ENCODE results near the gene TTC24.

TTC24 gene

GRCh38 chr1:156533568-156534220, 45.8 kb upstream of the TTC24 start:
- Histone ChIP-seq H3K27me3 (ENCODE audit: low read length) (no peaks in the 10 kb centered on the region), H3K27ac (ENCODE audit: low read depth, low read length) (no peak overlapping the region), H2AFZ (ENCODE audit: low read depth, low read length, severe bottlenecking) (no peak overlapping the region), H3F3A (ENCODE audit: insufficient read depth) (no peaks in the 10 kb centered on the region), H3K9ac (ENCODE audit: low read length) (no peak overlapping the region), H3K4me2 (ENCODE audit: low read depth, low read length, poor library complexity, severe bottlenecking) (no peak overlapping the region), H3K79me2 (ENCODE audit: insufficient read depth, low read length) (no peaks in the 10 kb centered on the region), H3K9me3 (ENCODE audit: insufficient read depth, low read length) (no peaks in the 10 kb centered on the region), H3K9me2 (replicated peaks; ENCODE audit: insufficient read depth, low read length) (no peaks in the 10 kb centered on the region), H3K36me3 (ENCODE audit: low read length) (no peaks in the 10 kb centered on the region), H4K20me1 (ENCODE audit: low read depth, low read length) (no peaks in the 10 kb centered on the region), H3K4me3 (ENCODE audit: insufficient read depth, low read length, poor library complexity, severe bottlenecking) (no peak overlapping the region)
- TF ChIP-seq, protein P1, sequence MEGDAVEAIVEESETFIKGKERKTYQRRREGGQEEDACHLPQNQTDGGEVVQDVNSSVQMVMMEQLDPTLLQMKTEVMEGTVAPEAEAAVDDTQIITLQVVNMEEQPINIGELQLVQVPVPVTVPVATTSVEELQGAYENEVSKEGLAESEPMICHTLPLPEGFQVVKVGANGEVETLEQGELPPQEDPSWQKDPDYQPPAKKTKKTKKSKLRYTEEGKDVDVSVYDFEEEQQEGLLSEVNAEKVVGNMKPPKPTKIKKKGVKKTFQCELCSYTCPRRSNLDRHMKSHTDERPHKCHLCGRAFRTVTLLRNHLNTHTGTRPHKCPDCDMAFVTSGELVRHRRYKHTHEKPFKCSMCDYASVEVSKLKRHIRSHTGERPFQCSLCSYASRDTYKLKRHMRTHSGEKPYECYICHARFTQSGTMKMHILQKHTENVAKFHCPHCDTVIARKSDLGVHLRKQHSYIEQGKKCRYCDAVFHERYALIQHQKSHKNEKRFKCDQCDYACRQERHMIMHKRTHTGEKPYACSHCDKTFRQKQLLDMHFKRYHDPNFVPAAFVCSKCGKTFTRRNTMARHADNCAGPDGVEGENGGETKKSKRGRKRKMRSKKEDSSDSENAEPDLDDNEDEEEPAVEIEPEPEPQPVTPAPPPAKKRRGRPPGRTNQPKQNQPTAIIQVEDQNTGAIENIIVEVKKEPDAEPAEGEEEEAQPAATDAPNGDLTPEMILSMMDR (IDR thresholded peaks at IDR 0.05; ENCODE audit: insufficient read depth, low read length, poor library complexity, severe bottlenecking), result no peak
- TF ChIP-seq EZH2phosphoT487 (conservative IDR thresholded peaks at IDR 0.05; ENCODE audit: low read length), result no peak

DNA sequence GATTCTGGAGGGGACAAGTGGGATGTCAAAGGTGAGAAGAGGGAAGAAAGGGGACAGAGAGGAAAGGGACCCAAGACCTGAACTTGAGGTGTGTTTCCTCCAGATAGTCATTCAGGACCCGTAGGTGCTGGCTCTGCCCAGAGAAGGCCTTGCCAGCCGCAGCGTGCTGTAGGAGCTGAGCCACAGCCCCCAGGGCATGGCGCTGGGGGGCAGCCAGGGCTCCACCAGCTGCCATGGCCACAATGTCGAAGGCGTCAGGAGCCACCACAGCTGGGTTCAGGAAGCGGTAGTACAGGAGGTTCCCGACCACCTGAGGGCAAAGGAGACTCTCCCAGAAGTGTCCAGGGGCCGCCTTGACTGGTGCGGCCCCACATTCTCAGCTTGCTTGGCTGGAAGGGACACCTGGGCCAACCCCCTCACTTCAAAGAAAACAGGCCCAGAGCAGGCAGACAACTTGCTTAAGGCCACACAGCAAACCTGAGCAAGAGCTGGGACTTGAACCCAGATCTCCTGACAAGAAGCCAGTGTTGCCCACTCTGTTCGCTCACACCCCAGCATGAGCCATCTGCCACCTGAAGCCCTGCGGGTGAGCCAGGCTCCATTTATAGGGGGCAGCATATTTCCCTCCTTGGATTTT, 45.0 kb upstream of the TTC24 start:
- no peak overlapping the region for H3K27ac ChIP-seq (ENCODE audit: low read depth, low read length)
- H2AFZ ChIP-seq (ENCODE audit: low read depth, low read length, severe bottlenecking), result no peak overlapping the region
- no peaks in the 10 kb centered on the region for H3K36me3 ChIP-seq (ENCODE audit: low read length)
- H3K9ac ChIP-seq (ENCODE audit: low read length), result no peak overlapping the region
- no peaks in the 10 kb centered on the region for H3K9me2 ChIP-seq (replicated peaks; ENCODE audit: insufficient read depth, low read length)
- no peaks in the 10 kb centered on the region for H4K20me1 ChIP-seq (ENCODE audit: low read depth, low read length)
- no peak overlapping the region for H3K4me3 ChIP-seq (ENCODE audit: insufficient read depth, low read length, poor library complexity, severe bottlenecking)
- H3F3A ChIP-seq (ENCODE audit: insufficient read depth), result no peaks in the 10 kb centered on the region
- no peaks in the 10 kb centered on the region for H3K27me3 ChIP-seq (ENCODE audit: low read length)
- no peak overlapping the region for H3K4me2 ChIP-seq (ENCODE audit: low read depth, low read length, poor library complexity, severe bottlenecking)
- H3K9me3 ChIP-seq (ENCODE audit: insufficient read depth, low read length), result no peaks in the 10 kb centered on the region
- no peaks in the 10 kb centered on the region for H3K79me2 ChIP-seq (ENCODE audit: insufficient read depth, low read length)
- TF ChIP-seq, protein P1 (IDR thresholded peaks at IDR 0.05; ENCODE audit: insufficient read depth, low read length, poor library complexity, severe bottlenecking), result no peak
- no peak for TF ChIP-seq EZH2phosphoT487 (conservative IDR thresholded peaks at IDR 0.05; ENCODE audit: low read length)

- Histone ChIP-seq H3K27me3 (ENCODE audit: low read length) (no peaks in the 10 kb centered on the region), H3K4me2 (ENCODE audit: low read depth, low read length, poor library complexity, severe bottlenecking) (no peak overlapping the region), H3F3A (ENCODE audit: insufficient read depth) (no peaks in the 10 kb centered on the region), H3K9me3 (ENCODE audit: insufficient read depth, low read length) (no peaks in the 10 kb centered on the region), H3K9ac (ENCODE audit: low read length) (no peak overlapping the region), H2AFZ (ENCODE audit: low read depth, low read length, severe bottlenecking) (no peak overlapping the region), H3K36me3 (ENCODE audit: low read length) (no peaks in the 10 kb centered on the region), H4K20me1 (ENCODE audit: low read depth, low read length) (no peaks in the 10 kb centered on the region), H3K9me2 (replicated peaks; ENCODE audit: insufficient read depth, low read length) (no peaks in the 10 kb centered on the region), H3K27ac (ENCODE audit: low read depth, low read length) (no peak overlapping the region), H3K79me2 (ENCODE audit: insufficient read depth, low read length) (no peaks in the 10 kb centered on the region), H3K4me3 (ENCODE audit: insufficient read depth, low read length, poor library complexity, severe bottlenecking) (no peak overlapping the region)
- TF ChIP-seq, protein P1 (IDR thresholded peaks at IDR 0.05; ENCODE audit: insufficient read depth, low read length, poor library complexity, severe bottlenecking), result no peak
- no peak for TF ChIP-seq EZH2phosphoT487 (conservative IDR thresholded peaks at IDR 0.05; ENCODE audit: low read length)
These were observed 42.5 kb upstream of the TTC24 start for GRCh38 chr1:156537027-156537426.

All from SU-DHL-6 (cell line).